GM12873 (cell line): ENCODE measurements around the gene CLSTN2.

Experiments used
- CTCF ChIP-seq: IDR thresholded peaks from 2 replicates; pipeline ENCODE4 v1.5.1; 2012; ENCODE audit warnings: low read depth, mild to moderate bottlenecking, moderate library complexity, low read length, control low read depth; ENCODE audit not compliant: insufficient read depth; ENCODE audit errors: missing control alignments

The CLSTN2 gene

GRCh38 chr3:140423146-140423545, 488.2 kb downstream of the CLSTN2 start:
- TF ChIP-seq CTCF, result no peak

- TF ChIP-seq CTCF, result no peak
Measured at GRCh38 chr3:140424211-140424610, 489.2 kb downstream of the CLSTN2 start.

- no peak for TF ChIP-seq CTCF
Measured at GRCh38 chr3:140424726-140425125, 489.7 kb downstream of the CLSTN2 start.

GRCh38 chr3:140427786-140428185, 492.8 kb downstream of the CLSTN2 start:
- no peak for TF ChIP-seq CTCF

- no peak for TF ChIP-seq CTCF
Measured at GRCh38 chr3:140428380-140428779, 493.4 kb downstream of the CLSTN2 start.

GRCh38 chr3:140429791-140430190, 494.8 kb downstream of the CLSTN2 start:
- TF ChIP-seq CTCF, result no peak

GRCh38 chr3:140430494-140430893, 495.5 kb downstream of the CLSTN2 start:
- no peak for TF ChIP-seq CTCF
